MCF 10A (cell line): ENCODE results near the gene COA8. TPM values are rescaled to one million over a fixed set of nuclear protein-coding genes. Genes with fewer than 3 reads are reported as not detected.

Experiments used
- BruUV-seq: library from RNA; stranded (reverse); fragments of 400-500 nt; replicated peaks from 2 replicates; lab custom pipeline; 2021; lab: Mats Ljungman, UMichigan
- CTCF ChIA-PET: fragments of 300-600 bp; sonication (Branson Sonifier 250); formaldehyde crosslinking; extraction: SDS; loops from one replicate; lab custom pipeline; 2021; ENCODE audit warnings: antibody characterized with exemption, inconsistent platforms; lab: Yijun Ruan, JAX
- POLR2A ChIA-PET: fragments of 300-600, 350-650 bp; sonication (Branson Sonifier 250); formaldehyde crosslinking; extraction: SDS; loops from one replicate; lab custom pipeline; 2020; ENCODE audit warnings: antibody characterized with exemption, inconsistent platforms; lab: Yijun Ruan, JAX
- DNase-seq: peaks from one replicate; pipeline ENCODE4 v3.0.0-alpha.2; 2018; ENCODE audit not compliant: unreplicated experiment
- H3K27ac Mint-ChIP-seq: one replicate; pipeline ENCODE4 v1.8.0; 2022; ENCODE audit warnings: mild to moderate bottlenecking, low read depth, mixed read lengths; ENCODE audit not compliant: unreplicated experiment
- H3K27me3 Mint-ChIP-seq: one replicate; pipeline ENCODE4 v1.8.0; 2022; ENCODE audit warnings: mixed read lengths; ENCODE audit not compliant: insufficient read depth, unreplicated experiment
- H3K36me3 Mint-ChIP-seq: one replicate; pipeline ENCODE4 v1.8.0; 2022; ENCODE audit warnings: mild to moderate bottlenecking, moderate library complexity, mixed read lengths; ENCODE audit not compliant: insufficient read depth, unreplicated experiment
- H3K4me1 Mint-ChIP-seq: one replicate; pipeline ENCODE4 v1.8.0; 2022; ENCODE audit warnings: mixed read lengths; ENCODE audit not compliant: insufficient read depth, unreplicated experiment
- H3K4me3 Mint-ChIP-seq: one replicate; pipeline ENCODE4 v1.8.0; 2022; ENCODE audit warnings: mild to moderate bottlenecking, moderate library complexity, mixed read lengths; ENCODE audit not compliant: unreplicated experiment
- H3K9me3 Mint-ChIP-seq: one replicate; pipeline ENCODE4 v1.8.0; 2022; ENCODE audit warnings: mixed read lengths; ENCODE audit not compliant: unreplicated experiment
- intact Hi-C: fragments of 100-400 bp; cut with micrococcal nuclease; formaldehyde crosslinking; loops from 2 replicates; pipeline ENCODE4 v1.14.1; 2022
- total RNA-seq: library from RNA; stranded (reverse); gene quantifications from 2 replicates; pipeline ENCODE4 v1.2.3, GENCODE V29; 2022
- TF ChIP-seq, protein P1 (sequence below): fragments of 200-600 bp; IDR thresholded peaks from one replicate; pipeline ENCODE4 v1.8.0; 2022; ENCODE audit warnings: antibody characterized with exemption, mild to moderate bottlenecking; ENCODE audit not compliant: unreplicated experiment

Gene COA8
- total RNA-seq, 1 experiment from 2014 or later: 68.9 TPM

DNA sequence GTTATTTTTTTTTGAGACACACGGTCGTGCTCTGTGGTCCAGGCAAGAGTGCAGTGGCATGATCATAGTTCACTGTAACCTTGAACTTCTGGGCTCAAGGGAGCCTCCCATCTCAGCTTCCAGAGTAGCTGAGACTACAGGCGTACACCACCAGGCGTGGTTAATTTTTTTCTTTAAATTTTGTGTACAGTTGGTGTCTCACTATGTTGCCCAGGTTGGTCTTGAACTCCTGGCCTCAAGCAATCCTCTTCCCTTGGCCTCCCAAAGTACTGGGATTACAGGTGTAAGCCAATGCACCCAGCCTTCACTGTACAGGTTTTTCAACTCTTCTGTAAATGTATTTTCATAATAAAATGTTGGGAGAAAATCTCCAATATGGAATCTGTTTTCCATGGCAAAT is 60.5 kb downstream of the COA8 start:
- Mint-ChIP-seq H3K9me3 (no peaks in the 10 kb centered on the region), H3K4me1 (peaks cover 14% of the 10 kb centered on the region), H3K27me3 (no peaks in the 10 kb centered on the region), H3K4me3 (no peak overlapping the region), H3K27ac (no peak overlapping the region), H3K36me3 (no peaks in the 10 kb centered on the region)
- TF ChIP-seq, protein P1, sequence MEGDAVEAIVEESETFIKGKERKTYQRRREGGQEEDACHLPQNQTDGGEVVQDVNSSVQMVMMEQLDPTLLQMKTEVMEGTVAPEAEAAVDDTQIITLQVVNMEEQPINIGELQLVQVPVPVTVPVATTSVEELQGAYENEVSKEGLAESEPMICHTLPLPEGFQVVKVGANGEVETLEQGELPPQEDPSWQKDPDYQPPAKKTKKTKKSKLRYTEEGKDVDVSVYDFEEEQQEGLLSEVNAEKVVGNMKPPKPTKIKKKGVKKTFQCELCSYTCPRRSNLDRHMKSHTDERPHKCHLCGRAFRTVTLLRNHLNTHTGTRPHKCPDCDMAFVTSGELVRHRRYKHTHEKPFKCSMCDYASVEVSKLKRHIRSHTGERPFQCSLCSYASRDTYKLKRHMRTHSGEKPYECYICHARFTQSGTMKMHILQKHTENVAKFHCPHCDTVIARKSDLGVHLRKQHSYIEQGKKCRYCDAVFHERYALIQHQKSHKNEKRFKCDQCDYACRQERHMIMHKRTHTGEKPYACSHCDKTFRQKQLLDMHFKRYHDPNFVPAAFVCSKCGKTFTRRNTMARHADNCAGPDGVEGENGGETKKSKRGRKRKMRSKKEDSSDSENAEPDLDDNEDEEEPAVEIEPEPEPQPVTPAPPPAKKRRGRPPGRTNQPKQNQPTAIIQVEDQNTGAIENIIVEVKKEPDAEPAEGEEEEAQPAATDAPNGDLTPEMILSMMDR: no peak
- intact Hi-C loops: loop anchor here (10.0 kb wide), 1 partner anchor 91 kb away; the partner anchor contains the start of genes XRCC3 and ZFYVE21
- ChIA-PET CTCF (interaction anchor here (0.7 kb wide), 1 partner anchor 1181 kb away, joined by 3 read pairs; no protein-coding TSS in a partner anchor), POLR2A (interaction anchor here (0.7 kb wide), 1 partner anchor 35 kb away, joined by 4 read pairs; no protein-coding TSS in a partner anchor)
- DNase-seq: no peak
- BruUV-seq: no TSS peak

DNA sequence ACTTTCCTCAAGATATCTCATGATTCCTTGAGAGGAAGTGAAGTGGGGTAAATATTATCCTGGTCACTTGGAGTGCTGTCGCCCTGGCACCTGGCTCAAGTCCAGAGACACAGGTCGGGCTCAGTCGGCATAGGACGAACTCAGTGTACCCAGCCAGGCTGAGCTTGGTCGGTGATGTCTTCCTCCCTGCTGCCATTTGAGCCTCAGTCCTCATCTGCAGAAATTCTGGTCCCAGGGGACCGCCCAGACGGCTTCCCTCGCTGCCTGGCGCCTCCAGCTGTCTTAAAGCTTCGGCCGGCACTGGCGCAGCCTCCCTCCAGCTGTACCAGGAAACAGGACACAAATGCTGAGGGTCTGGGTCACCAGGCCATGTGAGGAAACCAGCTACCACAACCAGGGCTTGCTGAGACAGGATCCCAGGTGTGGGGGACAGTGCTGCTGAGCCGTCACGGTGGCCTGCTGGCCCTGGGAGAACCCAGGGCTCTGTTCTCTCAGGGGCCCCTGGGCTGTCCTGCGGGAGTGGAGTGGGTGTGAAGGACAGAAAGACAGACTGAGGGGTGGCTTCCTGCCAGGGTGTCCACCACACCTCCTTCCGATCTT is 61.2 kb downstream of the COA8 start:
- Mint-ChIP-seq H3K4me3 (no peak overlapping the region), H3K36me3 (no peaks in the 10 kb centered on the region), H3K4me1 (peaks cover 11% of the 10 kb centered on the region), H3K9me3 (no peaks in the 10 kb centered on the region), H3K27ac (no peak overlapping the region), H3K27me3 (no peaks in the 10 kb centered on the region)
- intact Hi-C loops: loop anchor here (10.0 kb wide), 1 partner anchor 91 kb away; the partner anchor contains the start of genes XRCC3 and ZFYVE21
- TF ChIP-seq, protein P1: no peak
- POLR2A ChIA-PET: interaction anchor here (0.7 to 1.3 kb wide), 2 partner anchors 35 to 61 kb away, joined by 4 read pairs; partner anchors contain the start of gene COA8
- CTCF ChIA-PET: interaction anchor here (0.9 kb wide), 1 partner anchor 52 kb away, joined by 4 read pairs; no protein-coding TSS in a partner anchor
- BruUV-seq: no TSS peak
- no peak for DNase-seq

DNA sequence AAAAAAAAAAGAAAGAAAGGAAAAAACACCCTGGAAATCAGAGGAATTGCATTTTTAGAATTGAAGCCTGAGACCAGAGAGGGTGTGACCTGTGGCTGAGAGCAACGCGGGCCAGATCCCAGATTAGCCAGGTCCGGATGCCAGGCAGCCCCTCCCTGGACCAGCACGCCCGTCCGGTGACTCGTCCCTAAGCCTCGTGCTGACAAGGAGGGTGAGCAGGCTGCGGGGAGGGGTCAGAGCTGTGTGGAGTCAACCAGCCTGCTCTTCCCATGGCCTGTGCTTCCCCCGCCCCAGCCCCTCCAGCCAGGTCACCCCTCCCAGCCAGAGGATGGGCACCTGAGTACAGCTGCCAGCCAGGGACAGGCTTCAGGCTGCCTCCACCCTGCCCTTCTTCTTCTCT is 62.1 kb downstream of the COA8 start:
- Mint-ChIP-seq H3K4me1 (peaks cover 9% of the 10 kb centered on the region), H3K36me3 (no peaks in the 10 kb centered on the region), H3K4me3 (no peak overlapping the region), H3K9me3 (no peaks in the 10 kb centered on the region), H3K27me3 (no peaks in the 10 kb centered on the region), H3K27ac (peak overlapping the region; percentile 19)
- CTCF ChIA-PET: no interaction called here
- intact Hi-C loops: loop anchor here (10.0 kb wide), 1 partner anchor 90 kb away; the partner anchor contains the start of genes XRCC3 and ZFYVE21
- DNase-seq: peak; percentile 73
- no TSS peak for BruUV-seq
- TF ChIP-seq, protein P1: no peak
- POLR2A ChIA-PET: interaction anchor here (1.3 kb wide), 1 partner anchor 62 kb away, joined by 4 read pairs; the partner anchor contains the start of gene COA8

DNA sequence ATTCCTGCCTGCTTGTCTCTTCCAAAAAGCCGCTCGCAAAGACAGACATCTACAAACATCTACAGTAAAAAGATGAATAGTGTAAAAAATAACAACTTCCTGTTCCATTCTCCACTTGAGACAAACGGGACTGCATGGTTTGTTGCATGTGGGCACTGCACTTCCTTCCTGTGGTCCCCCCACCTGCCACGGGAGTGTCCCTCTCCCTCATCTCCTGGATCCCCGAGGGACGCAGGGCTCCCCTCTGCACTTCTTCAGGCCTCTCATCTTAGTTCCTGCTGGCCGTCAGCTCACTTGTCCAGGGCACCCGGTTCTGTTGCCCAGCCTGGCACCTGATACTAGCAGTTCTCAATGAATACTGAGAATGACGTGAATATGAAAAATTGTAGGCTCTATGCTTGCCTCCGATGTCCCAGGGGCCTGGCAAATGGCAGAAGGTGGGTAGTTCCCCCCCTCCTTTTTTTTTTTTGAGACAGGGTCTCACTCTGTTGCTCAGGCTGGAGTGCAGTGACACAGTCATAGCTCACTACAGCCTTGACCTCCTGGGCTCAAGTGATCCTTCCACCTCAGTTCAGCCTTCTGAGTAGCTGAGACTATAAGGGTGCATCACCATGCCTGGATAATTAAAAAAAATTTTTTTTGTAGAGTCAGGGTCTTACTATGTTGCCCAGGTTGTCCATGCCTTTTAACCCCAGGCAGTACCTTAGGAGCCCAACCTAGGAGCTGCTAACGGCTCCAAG is 62.8 kb downstream of the COA8 start:
- Mint-ChIP-seq H3K9me3 (no peaks in the 10 kb centered on the region), H3K4me3 (no peak overlapping the region), H3K36me3 (no peaks in the 10 kb centered on the region), H3K27me3 (no peaks in the 10 kb centered on the region), H3K27ac (peak overlapping the region; percentile 19), H3K4me1 (peaks cover 9% of the 10 kb centered on the region)
- intact Hi-C loops: loop anchor here (10.0 kb wide), 1 partner anchor 89 kb away; the partner anchor contains the start of genes XRCC3 and ZFYVE21
- ChIA-PET POLR2A (no interaction called here), CTCF (interaction anchor here (0.6 kb wide), 1 partner anchor 49 kb away, joined by 3 read pairs; no protein-coding TSS in a partner anchor)
- no peak for DNase-seq
- TF ChIP-seq, protein P1: no peak
- BruUV-seq: no TSS peak
